ENCODE data around the gene REG3G.

The REG3G gene

GRCh38 chr2:79025421-79025820, at the start of gene REG3G:
Gene REG3G, plus strand, starts transcription at chr2:79025702. Its CDS starts 392 bp downstream, at chr2:79026094.
- DNase-seq (ENCODE audit: low read depth): no peak

GRCh38 chr2:78977661-78978145, 47.8 kb upstream of the REG3G start:
- no peak for DNase-seq (ENCODE audit: low read depth)

GRCh38 chr2:78978340-78978739, 47.2 kb upstream of the REG3G start:
- DNase-seq (ENCODE audit: low read depth): no peak

GRCh38 chr2:78979380-78980151, 45.9 kb upstream of the REG3G start:
- DNase-seq (ENCODE audit: low read depth): no peak

GRCh38 chr2:78980152-78980465, 45.4 kb upstream of the REG3G start:
- DNase-seq (ENCODE audit: low read depth): no peak

- no peak for DNase-seq (ENCODE audit: low read depth)
These were observed 44.6 kb upstream of the REG3G start for GRCh38 chr2:78980871-78981270.

- no peak for DNase-seq (ENCODE audit: low read depth)
These were observed 42.7 kb upstream of the REG3G start for GRCh38 chr2:78982638-78983330.

- DNase-seq (ENCODE audit: low read depth): no peak
These were observed 41.1 kb upstream of the REG3G start for GRCh38 chr2:78984386-78984785.

GRCh38 chr2:78985558-78985957, 39.9 kb upstream of the REG3G start:
- DNase-seq (ENCODE audit: low read depth): no peak

GRCh38 chr2:78989051-78989450, 36.5 kb upstream of the REG3G start:
- no peak for DNase-seq (ENCODE audit: low read depth)

- DNase-seq (ENCODE audit: low read depth): no peak
These were observed 33.1 kb upstream of the REG3G start for GRCh38 chr2:78992451-78992806.

- no peak for DNase-seq (ENCODE audit: low read depth)
These were observed 32.5 kb upstream of the REG3G start for GRCh38 chr2:78992807-78993517.

- no peak for DNase-seq (ENCODE audit: low read depth)
These were observed 31.9 kb upstream of the REG3G start for GRCh38 chr2:78993518-78994148.

GRCh38 chr2:78994789-78995188, 30.7 kb upstream of the REG3G start:
- DNase-seq (ENCODE audit: low read depth): no peak

GRCh38 chr2:78999406-78999805, 26.1 kb upstream of the REG3G start:
- no peak for DNase-seq (ENCODE audit: low read depth)

- no peak for DNase-seq (ENCODE audit: low read depth)
These were observed 25.4 kb upstream of the REG3G start for GRCh38 chr2:79000008-79000576.

GRCh38 chr2:79001285-79001684, 24.2 kb upstream of the REG3G start:
- DNase-seq (ENCODE audit: low read depth): no peak

GRCh38 chr2:79004680-79005079, 20.8 kb upstream of the REG3G start:
- no peak for DNase-seq (ENCODE audit: low read depth)

- no peak for DNase-seq (ENCODE audit: low read depth)
These were observed 20.3 kb upstream of the REG3G start for GRCh38 chr2:79005216-79005615.

GRCh38 chr2:79009388-79009787, 16.1 kb upstream of the REG3G start:
- no peak for DNase-seq (ENCODE audit: low read depth)

- no peak for DNase-seq (ENCODE audit: low read depth)
These were observed 14.0 kb upstream of the REG3G start for GRCh38 chr2:79011496-79011895.

GRCh38 chr2:79013629-79014028, 11.9 kb upstream of the REG3G start:
- no peak for DNase-seq (ENCODE audit: low read depth)

Data from stimulated activated CD8-positive, alpha-beta memory T cell treated with anti-CD3 and anti-CD28 coated beads, Interleukin-15, amount 100 ng/mL, for 24 hours (primary cell).